Measurements from ENCODE around the gene PPFIA2.
A peak's percentile ranks its signal among the peaks of the same experiment; 100 is the strongest.

PPFIA2 gene

DNA sequence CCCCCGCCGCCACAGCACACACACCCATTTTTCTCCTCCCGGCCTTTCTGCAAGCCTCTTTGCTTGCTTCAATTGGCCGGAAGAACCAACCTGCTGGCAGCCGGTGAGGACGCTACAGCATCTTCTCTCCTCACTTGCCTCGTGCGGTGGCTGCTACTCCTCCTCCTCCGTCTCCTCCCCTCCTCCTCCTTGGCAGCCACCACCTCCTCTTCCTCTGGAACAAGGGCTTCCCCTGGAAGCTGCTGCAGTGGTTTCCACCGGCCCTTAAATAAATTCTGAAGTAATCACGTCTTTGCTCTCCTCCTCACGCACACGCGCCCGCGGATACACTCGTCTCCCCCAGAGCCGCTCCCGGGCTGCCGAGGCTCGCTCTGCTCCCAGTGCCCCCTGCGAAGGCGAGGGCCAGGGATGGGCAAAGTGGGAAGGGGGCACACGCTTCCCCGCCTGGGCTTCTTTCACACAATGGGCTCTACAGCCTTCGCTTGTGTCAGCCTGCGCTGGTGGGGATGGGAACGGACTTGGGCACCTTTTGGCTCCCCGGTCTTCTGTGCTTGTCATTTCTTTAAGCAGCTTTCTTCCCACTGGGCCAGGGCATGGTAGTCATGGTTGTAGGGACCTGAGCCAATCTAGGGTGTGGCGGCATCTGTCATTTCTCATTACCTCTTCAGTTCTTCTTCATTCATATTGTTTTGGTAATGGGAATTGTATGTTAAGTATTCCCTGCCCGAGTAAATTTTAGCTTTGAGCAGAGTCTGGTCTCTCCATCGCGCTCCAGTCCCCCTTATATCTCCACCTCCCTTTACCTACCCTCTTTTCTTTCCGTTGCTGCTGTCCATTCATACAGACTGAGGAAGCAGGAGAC is at the start of gene PPFIA2:
Gene PPFIA2 (minus strand): TSS at position 161 of the 862 bp plus-strand sequence.
- DNase-seq (ENCODE audit: extremely low read depth, low read depth) = no peak
- TF ChIP-seq, protein P1, sequence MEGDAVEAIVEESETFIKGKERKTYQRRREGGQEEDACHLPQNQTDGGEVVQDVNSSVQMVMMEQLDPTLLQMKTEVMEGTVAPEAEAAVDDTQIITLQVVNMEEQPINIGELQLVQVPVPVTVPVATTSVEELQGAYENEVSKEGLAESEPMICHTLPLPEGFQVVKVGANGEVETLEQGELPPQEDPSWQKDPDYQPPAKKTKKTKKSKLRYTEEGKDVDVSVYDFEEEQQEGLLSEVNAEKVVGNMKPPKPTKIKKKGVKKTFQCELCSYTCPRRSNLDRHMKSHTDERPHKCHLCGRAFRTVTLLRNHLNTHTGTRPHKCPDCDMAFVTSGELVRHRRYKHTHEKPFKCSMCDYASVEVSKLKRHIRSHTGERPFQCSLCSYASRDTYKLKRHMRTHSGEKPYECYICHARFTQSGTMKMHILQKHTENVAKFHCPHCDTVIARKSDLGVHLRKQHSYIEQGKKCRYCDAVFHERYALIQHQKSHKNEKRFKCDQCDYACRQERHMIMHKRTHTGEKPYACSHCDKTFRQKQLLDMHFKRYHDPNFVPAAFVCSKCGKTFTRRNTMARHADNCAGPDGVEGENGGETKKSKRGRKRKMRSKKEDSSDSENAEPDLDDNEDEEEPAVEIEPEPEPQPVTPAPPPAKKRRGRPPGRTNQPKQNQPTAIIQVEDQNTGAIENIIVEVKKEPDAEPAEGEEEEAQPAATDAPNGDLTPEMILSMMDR (IDR thresholded peaks at IDR 0.05; ENCODE audit: low read depth, low read length) = no peak

DNA sequence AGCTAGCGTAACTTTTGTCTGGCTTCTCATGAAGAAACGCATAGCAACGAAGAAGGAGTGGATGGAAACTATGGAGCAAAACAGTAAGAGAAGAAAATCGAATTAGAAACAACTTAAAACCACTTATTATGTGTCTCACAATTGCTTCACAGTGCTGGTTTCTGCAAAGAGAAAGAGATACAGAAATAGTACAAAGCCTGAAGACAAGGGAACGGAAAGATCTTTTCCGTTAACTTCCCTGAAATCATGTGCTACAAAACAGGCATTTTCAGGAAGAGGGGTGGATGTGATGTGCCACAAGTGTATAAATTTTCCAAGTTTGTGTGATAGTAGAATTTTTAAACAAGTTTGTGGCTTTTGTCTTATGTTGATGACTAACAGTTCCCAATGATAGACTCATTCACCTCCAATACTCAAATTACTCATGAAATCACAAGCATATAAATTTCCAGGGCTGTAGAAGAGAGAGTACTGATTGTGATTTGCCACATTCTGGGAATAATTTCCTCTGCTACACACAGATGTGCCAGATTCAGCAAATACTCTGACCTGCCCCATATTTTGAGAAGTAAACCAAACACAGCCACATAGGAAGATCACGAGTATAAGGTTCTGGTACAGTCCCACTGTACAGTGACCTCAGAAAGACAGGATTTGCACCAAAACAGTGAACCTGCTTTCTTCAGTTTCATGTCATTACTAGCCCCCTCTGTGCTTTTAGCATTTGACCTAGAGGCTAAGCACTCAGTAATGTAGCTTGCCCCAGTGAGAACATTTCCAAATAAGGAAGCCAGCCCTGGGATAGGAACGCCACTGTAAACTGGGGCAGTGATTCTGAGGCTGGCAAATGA is 41.4 kb upstream of the PPFIA2 start:
- no peak for DNase-seq (ENCODE audit: extremely low read depth, low read depth)
- TF ChIP-seq, protein P1 (IDR thresholded peaks at IDR 0.05; ENCODE audit: low read depth, low read length) = no peak

DNA sequence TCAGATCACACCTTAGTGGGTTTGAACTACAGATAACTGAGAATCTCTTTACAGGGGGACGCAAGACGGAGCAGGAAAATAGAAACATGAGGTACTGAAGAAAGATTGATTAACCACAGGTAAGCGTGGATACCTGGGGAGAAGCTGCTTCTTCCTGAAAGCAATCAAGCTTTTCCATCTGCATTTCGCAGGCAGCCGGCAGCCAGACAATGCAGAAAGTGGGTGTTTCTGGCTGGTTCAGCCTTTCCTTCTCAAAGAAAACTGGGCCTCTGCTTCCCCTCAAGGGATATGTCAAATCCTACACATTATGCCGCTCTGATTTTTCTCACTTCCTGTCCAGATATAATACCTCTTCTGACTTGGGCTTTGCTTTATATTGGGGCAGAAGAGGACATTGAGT is 39.1 kb upstream of the PPFIA2 start:
- TF ChIP-seq, protein P1 (IDR thresholded peaks at IDR 0.05; ENCODE audit: low read depth, low read length) = no peak
- no peak for DNase-seq (ENCODE audit: extremely low read depth, low read depth)

DNA sequence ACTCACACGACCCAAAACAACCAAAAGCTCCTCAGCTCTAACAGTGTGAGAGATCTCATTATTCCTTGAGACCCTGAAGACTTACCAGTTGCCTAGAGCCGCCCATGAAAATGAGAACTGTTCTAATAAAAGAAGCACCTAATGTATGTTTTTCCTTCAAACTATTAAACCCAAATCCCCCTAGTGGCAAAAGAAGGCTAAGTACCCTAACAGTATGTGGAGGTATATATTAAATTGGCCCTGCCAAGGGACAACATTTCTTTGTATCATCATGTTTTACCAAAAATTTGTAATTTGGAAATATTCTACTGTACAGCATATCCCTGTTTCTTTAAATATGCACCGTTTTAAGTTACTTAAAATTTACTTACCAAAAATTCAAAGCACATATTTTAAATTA is 38.0 kb upstream of the PPFIA2 start:
- no peak for DNase-seq (ENCODE audit: extremely low read depth, low read depth)
- TF ChIP-seq, protein P1 (IDR thresholded peaks at IDR 0.05; ENCODE audit: low read depth, low read length) = peak; percentile 33

DNA sequence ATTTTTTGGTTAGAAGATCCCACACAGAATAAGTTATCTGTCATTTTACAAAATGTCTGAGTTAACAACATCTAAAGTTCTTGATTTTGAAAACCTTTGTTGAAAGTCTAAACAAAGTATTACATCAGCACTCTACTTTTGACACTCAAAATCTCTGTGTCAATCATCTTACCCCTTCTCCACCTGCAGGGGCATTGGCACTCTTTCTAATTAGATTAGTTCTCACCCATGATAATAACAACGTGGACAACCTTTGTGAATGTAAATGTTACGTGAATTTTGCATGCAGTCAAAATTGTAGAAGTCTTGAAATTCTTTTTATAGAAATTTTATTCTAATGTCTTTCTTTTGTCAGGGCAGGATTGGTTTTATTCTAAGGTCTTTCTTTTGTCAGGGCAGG is 33.5 kb upstream of the PPFIA2 start:
- DNase-seq (ENCODE audit: extremely low read depth, low read depth) = no peak

DNA sequence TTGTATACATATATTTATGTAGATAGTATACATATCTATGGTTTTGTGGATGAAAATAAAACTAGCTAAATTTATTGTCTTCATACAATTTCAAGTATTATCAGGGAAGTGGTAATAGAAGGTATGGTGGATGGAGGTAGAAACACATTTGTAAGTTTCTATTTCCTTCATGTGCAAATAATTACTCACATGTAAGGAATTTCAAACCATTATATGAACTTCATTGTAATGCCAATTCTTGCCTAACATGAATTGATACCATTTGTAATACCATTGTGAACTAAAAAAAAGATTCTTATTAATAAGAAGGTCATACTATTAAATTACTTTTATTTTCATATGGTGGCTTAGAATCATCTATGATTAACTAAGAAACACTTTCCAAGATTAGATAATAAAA is 20.1 kb upstream of the PPFIA2 start:
- no peak for DNase-seq (ENCODE audit: extremely low read depth, low read depth)
- TF ChIP-seq, protein P1 (IDR thresholded peaks at IDR 0.05; ENCODE audit: low read depth, low read length) = no peak

More for the DNA sequence above, 33.5 kb upstream of the PPFIA2 start:
- TF ChIP-seq, protein P1 (IDR thresholded peaks at IDR 0.05; ENCODE audit: low read depth, low read length) = no peak

DNA sequence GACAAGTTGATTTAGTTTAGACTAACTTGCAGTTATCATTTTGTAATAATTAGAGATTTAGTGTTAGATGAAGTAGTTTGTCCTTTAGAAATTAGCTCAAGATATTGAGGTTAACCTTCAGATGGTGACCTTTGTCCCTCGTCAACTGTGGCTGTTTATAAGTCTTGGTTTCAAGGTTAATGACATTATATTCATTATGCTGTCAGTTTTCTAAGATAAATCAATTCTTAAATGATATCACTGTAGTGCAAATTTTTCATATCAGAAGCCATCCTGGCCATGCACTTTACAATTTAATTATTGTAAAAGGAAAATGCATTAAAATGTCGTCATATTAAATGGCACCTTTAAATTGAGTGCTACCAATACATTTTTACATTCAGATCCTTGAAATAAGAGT is 19.6 kb upstream of the PPFIA2 start:
- TF ChIP-seq, protein P1 (IDR thresholded peaks at IDR 0.05; ENCODE audit: low read depth, low read length) = no peak
- DNase-seq (ENCODE audit: extremely low read depth, low read depth) = no peak

Measured in AG09319 (cell line).